HFFc6 (cell line): ENCODE measurements around the gene RAET1E. TPM values are rescaled to one million over a fixed set of nuclear protein-coding genes. Genes with fewer than 3 reads are reported as not detected.
"Not testable (repeated sequence)": the region's sequence is repeated elsewhere in the genome, so short reads cannot be mapped to it uniquely, and the experiment has no call there.

Experiments
- DNase-seq: peaks from one replicate; pipeline ENCODE4 v3.0.0-alpha.2; 2018
- H3K27ac Mint-ChIP-seq: 2 replicates; pipeline ENCODE4 v1.8.0; 2020; ENCODE audit warnings: mild to moderate bottlenecking, mixed read lengths
- H3K27me3 Mint-ChIP-seq: 2 replicates; pipeline ENCODE4 v1.8.0; 2021; ENCODE audit warnings: mild to moderate bottlenecking, moderate library complexity, mixed read lengths; ENCODE audit not compliant: insufficient read depth
- H3K36me3 Mint-ChIP-seq: 2 replicates; pipeline ENCODE4 v1.8.0; 2021; ENCODE audit warnings: low read depth, mixed read lengths
- H3K4me1 Mint-ChIP-seq: 2 replicates; pipeline ENCODE4 v1.8.0; 2020; ENCODE audit warnings: low read depth, mixed read lengths
- H3K4me3 Mint-ChIP-seq: 2 replicates; pipeline ENCODE4 v1.8.0; 2020; ENCODE audit warnings: mild to moderate bottlenecking, moderate library complexity, mixed read lengths
- H3K9me3 Mint-ChIP-seq: 2 replicates; pipeline ENCODE4 v1.8.0; 2020; ENCODE audit warnings: mild to moderate bottlenecking, mixed read lengths
- total RNA-seq, 6 experiments: library from RNA; stranded (reverse); fragmentation: NEBNext Ultra II Directional; extraction: Animal tissue kit (Norgen Biotek cat#: 25700); gene quantifications; 2 replicates in 1 of 6; 3 replicates in 5 of 6; pipeline ENCODE4 v1.2.3, GENCODE V29; 2021
- TF ChIP-seq, protein P1 (sequence below): fragments of 200-600 bp; sonication (generic); IDR thresholded peaks from 2 replicates; pipeline ENCODE4 v1.5.0; 2021; ENCODE audit warnings: antibody characterized with exemption, mild to moderate bottlenecking

The RAET1E gene
- total RNA-seq, 6 experiments from 2014 or later = 0.14 to 0.41 (median 0.26) TPM; not detected in 1

- Mint-ChIP-seq H3K27ac (no peak overlapping the region), H3K36me3 (no peaks in the 10 kb centered on the region), H3K4me3 (no peak overlapping the region), H3K27me3 (peaks cover 32% of the 10 kb centered on the region), H3K4me1 (peaks cover 27% of the 10 kb centered on the region), H3K9me3 (no peaks in the 10 kb centered on the region)
- DNase-seq = no peak
- TF ChIP-seq, protein P1, sequence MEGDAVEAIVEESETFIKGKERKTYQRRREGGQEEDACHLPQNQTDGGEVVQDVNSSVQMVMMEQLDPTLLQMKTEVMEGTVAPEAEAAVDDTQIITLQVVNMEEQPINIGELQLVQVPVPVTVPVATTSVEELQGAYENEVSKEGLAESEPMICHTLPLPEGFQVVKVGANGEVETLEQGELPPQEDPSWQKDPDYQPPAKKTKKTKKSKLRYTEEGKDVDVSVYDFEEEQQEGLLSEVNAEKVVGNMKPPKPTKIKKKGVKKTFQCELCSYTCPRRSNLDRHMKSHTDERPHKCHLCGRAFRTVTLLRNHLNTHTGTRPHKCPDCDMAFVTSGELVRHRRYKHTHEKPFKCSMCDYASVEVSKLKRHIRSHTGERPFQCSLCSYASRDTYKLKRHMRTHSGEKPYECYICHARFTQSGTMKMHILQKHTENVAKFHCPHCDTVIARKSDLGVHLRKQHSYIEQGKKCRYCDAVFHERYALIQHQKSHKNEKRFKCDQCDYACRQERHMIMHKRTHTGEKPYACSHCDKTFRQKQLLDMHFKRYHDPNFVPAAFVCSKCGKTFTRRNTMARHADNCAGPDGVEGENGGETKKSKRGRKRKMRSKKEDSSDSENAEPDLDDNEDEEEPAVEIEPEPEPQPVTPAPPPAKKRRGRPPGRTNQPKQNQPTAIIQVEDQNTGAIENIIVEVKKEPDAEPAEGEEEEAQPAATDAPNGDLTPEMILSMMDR = no peak
Observed at GRCh38 chr6:149933036-149933435, 35.1 kb upstream of the RAET1E start.

GRCh38 chr6:149931501-149931900 is 33.6 kb upstream of the RAET1E start:
- Mint-ChIP-seq H3K4me3 (no peak overlapping the region), H3K36me3 (no peaks in the 10 kb centered on the region), H3K27ac (no peak overlapping the region), H3K27me3 (peaks cover 34% of the 10 kb centered on the region), H3K4me1 (peaks cover 21% of the 10 kb centered on the region), H3K9me3 (no peaks in the 10 kb centered on the region)
- no peak for DNase-seq
- TF ChIP-seq, protein P1 = no peak

GRCh38 chr6:149929422-149929821 is 31.5 kb upstream of the RAET1E start:
- TF ChIP-seq, protein P1 = peak; percentile 74
- Mint-ChIP-seq H3K27ac (no peak overlapping the region), H3K4me1 (peaks cover 25% of the 10 kb centered on the region), H3K27me3 (peaks cover 29% of the 10 kb centered on the region), H3K9me3 (no peaks in the 10 kb centered on the region), H3K4me3 (no peak overlapping the region), H3K36me3 (no peaks in the 10 kb centered on the region)
- no peak for DNase-seq

GRCh38 chr6:149927025-149927424 is 29.1 kb upstream of the RAET1E start:
- H3K27ac Mint-ChIP-seq, H3K36me3 Mint-ChIP-seq, DNase-seq, H3K4me3 Mint-ChIP-seq, H3K9me3 Mint-ChIP-seq: not testable (repeated sequence)
- H3K4me1 Mint-ChIP-seq = peaks cover 23% of the 10 kb centered on the region
- peaks cover 29% of the 10 kb centered on the region for H3K27me3 Mint-ChIP-seq

DNA sequence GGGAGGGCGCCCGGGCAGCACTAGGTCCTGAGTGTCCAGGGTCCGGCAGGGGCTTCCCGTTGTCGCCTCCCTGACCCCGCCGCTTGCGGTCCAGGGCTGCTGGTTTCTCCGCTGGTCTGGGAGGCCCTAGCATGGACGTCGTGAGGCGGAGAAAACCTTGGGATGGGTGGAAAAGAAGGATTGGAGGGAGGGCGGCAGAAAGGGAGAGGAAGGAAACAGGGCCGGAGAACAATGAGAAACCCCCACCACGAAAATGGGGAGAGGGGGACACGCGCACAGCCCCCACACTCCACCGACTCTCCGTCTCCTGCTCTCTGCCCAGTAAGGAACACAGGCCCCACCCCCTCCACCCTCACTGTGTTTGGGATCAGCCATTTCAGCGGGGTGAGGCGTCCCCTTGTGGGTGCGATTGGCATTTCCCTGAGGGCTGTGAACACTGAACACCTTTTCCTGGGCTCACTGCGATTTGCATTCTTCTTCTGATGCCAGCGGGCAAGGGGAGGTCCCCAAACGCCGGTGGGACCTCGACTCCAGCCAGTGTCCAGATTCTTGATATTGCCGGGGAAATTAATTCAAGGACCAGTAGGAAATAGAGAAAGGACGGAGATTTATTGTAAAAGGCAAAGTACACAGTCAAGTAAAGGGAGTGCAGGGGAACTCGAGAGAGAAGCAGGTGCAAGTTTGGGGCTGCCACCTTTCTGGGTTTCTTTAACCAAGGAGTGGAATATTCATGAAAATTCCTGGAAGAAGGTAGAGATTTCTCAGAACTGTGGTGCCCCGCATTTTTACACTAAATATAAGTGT is 28.3 kb upstream of the RAET1E start:
- peak; percentile 66 for DNase-seq
- TF ChIP-seq, protein P1 = peak; percentile 89
- Mint-ChIP-seq H3K27me3 (peaks cover 30% of the 10 kb centered on the region), H3K27ac (peak overlapping the region; percentile 75), H3K9me3 (no peaks in the 10 kb centered on the region), H3K4me1 (peaks cover 20% of the 10 kb centered on the region), H3K4me3 (peak overlapping the region; percentile 88), H3K36me3 (no peaks in the 10 kb centered on the region)

DNA sequence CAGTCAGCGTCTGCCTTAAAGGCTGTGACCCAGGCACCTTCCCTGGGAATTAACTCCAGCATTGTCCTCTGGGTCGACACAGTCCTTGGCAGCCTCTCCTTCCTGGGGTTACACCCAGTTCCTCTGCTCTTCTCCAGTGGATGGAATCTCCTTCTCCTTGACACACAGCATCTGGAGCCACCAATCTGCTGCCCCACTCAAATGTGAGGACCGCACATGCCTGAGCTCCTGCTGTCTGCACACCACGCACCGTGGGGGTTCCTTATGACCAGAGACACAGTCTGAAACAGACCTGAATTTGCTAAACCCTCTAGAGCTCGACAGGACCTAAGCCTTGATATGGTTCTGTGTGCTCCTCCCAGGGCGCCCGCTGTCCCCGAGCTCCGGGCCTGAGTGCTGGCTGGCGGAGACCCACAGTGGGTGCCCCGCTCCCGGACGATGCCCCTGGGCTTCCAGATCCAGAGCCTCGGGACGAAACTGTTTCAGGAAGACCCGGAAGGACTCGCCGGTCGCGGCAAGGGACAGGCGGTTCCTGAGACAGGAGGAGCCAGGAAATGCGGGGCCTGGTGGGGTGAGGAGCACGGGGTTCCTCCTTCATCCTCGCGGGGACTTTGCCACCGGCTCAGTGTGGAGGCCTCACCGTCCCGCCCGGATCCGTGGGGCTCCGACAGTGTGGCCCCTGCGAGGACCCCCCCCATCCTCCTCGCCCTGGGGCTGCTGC is 27.5 kb upstream of the RAET1E start:
- Mint-ChIP-seq H3K4me1 (peaks cover 20% of the 10 kb centered on the region), H3K9me3 (no peaks in the 10 kb centered on the region), H3K27ac (no peak overlapping the region; the same call in 1 of the 2 replicates), H3K4me3 (peak overlapping the region; percentile 88), H3K36me3 (no peaks in the 10 kb centered on the region), H3K27me3 (peaks cover 33% of the 10 kb centered on the region)
- no peak for DNase-seq
- TF ChIP-seq, protein P1 = no peak
